Esophagus muscularis mucosa (tissue), 3 donors: ENCODE results near the gene ARL5C.

Experiments used
- CTCF ChIP-seq, 3 experiments: fragments of 200-600 bp in 2 of 3; fragments of 450-650 bp in 1 of 3; sonication (generic) in 2 of 3; IDR thresholded peaks; one replicate each; pipeline ENCODE4 v1.5.1; 2017 to 2019; ENCODE audit warnings: antibody characterized with exemption in 3 of 3, mild to moderate bottlenecking in 2 of 3, moderate library complexity in 1 of 3
- POLR2A ChIP-seq: fragments of 450-650 bp; IDR thresholded peaks from one replicate; pipeline ENCODE4 v1.6.1; 2017; ENCODE audit warnings: antibody characterized with exemption, moderate library complexity, mild to moderate bottlenecking, low read depth
- POLR2AphosphoS5 ChIP-seq, 2 donors: sonication (generic); formaldehyde crosslinking; IDR thresholded peaks; one replicate each; pipeline ENCODE4 v1.6.1; 2017; ENCODE audit warnings: antibody characterized with exemption in 2 of 2

DNA sequence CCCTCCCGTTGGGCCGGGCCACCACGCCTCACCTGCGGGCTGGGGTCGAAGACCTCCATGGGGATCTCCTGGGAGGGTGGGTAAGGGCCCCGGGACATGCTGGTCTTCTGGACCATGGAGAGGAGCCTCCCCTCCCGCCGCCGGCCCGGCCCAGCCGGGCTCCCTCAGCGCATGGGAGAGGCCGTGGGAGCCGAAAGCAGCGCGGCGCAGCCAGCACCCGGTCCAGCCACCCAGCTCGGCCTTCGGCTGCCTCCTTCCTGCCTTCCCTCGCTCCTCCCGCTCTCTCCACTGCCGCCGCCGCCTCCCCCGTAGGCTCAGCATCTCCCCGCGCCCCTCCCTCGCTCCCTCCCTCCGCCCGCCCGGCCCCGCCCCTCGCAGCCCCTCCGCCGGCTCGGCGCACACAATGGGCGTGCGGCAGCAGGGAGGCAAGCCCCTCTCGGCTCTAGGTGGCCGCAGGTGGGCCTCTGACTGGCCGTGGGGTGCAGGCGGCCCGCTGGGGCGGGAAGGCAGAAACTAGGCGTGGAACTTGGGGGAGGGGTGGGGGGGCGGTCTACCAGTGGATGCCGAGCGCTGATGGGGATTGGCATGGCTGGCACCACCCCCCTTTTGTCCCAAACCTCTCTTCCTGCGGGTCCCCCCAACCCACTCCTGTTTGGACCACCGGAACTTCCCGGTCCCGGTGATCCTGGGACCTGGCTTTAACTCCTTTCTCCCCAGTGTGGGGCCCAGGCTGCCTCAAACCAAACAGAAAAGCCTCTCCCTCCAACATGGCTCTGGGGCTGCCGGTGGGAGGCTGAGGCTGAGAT lies 31.6 kb upstream of the ARL5C start, which contains the start of gene CACNB1:
- TF ChIP-seq CTCF (IDR thresholded peaks at IDR 0.05) (no peak), POLR2AphosphoS5 (IDR thresholded peaks at IDR 0.05) (peak; percentile 61 to 81), POLR2A (peak; percentile 41)
